Ovary (tissue), 3 donors: ENCODE data around the gene MTHFD1L.

Experiments used
- CTCF ChIP-seq, 3 donors: fragments of 450-650 bp in 2 of 3; fragments of 200-600 bp in 1 of 3; IDR thresholded peaks; one replicate each; pipeline versions ENCODE4 v1.5.1 to v1.8.0; 2016 to 2022; ENCODE audit warnings: antibody characterized with exemption in 3 of 3, mild to moderate bottlenecking in 1 of 3
- POLR2A ChIP-seq: fragments of 450-650 bp; IDR thresholded peaks from one replicate; pipeline ENCODE4 v1.6.1; 2017; ENCODE audit warnings: antibody characterized with exemption, mild to moderate bottlenecking, moderate library complexity
- donor health status: DM: no; HTN: no; CAD: no.

DNA sequence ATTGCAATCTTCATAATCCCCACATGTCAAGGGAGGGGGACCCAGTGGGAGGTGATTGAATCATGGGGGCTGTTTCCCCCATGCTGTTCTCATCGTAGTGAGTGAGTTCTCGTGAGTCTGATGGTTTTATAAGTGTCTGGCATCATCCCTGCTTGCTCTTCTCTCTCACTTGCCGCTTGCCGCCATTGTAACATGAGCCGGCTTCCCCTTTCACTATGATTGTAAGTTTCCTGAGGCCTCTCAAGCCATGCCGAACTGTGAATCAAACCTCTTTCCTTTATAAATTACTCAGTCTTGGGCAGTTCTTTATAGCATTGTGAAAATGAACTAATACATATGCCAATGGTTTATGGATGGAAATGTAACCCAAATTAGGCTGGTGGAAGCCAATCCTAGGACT, 264.8 kb downstream of the MTHFD1L start:
- TF ChIP-seq POLR2A (no peak), CTCF (IDR thresholded peaks at IDR 0.05) (no peak)
